ENCODE measurements around the gene ETHE1.

The ETHE1 gene

DNA sequence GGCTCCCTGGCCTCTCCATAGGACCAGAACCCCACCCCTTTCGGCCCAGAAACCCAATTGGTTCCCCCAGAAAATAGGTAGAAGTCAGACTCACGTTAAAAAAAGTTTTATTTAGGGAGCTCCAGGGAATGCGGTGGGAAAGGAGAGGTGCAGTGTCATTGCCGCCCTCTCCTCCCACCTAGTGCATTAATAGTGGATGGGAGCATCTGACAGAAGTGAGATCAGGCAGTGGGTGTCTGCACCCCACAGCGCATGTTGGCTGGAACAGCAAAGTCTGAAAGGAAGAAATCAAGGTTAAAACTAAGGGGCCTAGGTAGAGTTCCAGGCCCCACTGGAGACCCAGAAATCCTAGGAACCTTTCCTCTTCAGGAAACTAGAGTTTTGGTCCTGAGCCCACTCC, 20.4 kb downstream of the ETHE1 start:
- Histone ChIP-seq H3K79me2 (ENCODE audit: insufficient read depth, low read length) (no peaks in the 10 kb centered on the region), H4K20me1 (ENCODE audit: insufficient read depth, low read length) (no peaks in the 10 kb centered on the region), H2AFZ (ENCODE audit: low read length) (no peak overlapping the region), H3K27ac (ENCODE audit: low read depth, low read length, poor library complexity, severe bottlenecking) (no peak overlapping the region), H3K4me1 (ENCODE audit: insufficient read depth, low read length, severe bottlenecking) (peaks cover 21% of the 10 kb centered on the region), H3K36me3 (ENCODE audit: insufficient read depth, low read length) (no peaks in the 10 kb centered on the region), H3K9me2 (ENCODE audit: low read depth, low read length) (no peaks in the 10 kb centered on the region), H3K4me3 (ENCODE audit: low read depth, low read length, poor library complexity, severe bottlenecking) (no peak overlapping the region), H3K9ac (ENCODE audit: low read length) (no peak overlapping the region), H3K27me3 (ENCODE audit: insufficient read depth, low read length) (no peaks in the 10 kb centered on the region), H3F3A (ENCODE audit: insufficient read depth, low read length) (no peaks in the 10 kb centered on the region), H3K9me3 (ENCODE audit: low read length) (no peaks in the 10 kb centered on the region), H3K4me2 (ENCODE audit: low read length) (no peak overlapping the region)
- TF ChIP-seq EZH2 (IDR thresholded peaks at IDR 0.05; ENCODE audit: borderline replicate concordance, low read length) (no peak), CTCF (IDR thresholded peaks at IDR 0.05; ENCODE audit: low read length) (no peak)

GRCh38 chr19:43505941-43506340, 21.1 kb downstream of the ETHE1 start:
- Histone ChIP-seq H2AFZ (ENCODE audit: low read length) (no peak overlapping the region), H4K20me1 (ENCODE audit: insufficient read depth, low read length) (no peaks in the 10 kb centered on the region), H3K4me2 (ENCODE audit: low read length) (no peak overlapping the region), H3K4me1 (ENCODE audit: insufficient read depth, low read length, severe bottlenecking) (peaks cover 21% of the 10 kb centered on the region), H3K9me3 (ENCODE audit: low read length) (no peaks in the 10 kb centered on the region), H3K9me2 (ENCODE audit: low read depth, low read length) (no peaks in the 10 kb centered on the region), H3K27ac (ENCODE audit: low read depth, low read length, poor library complexity, severe bottlenecking) (no peak overlapping the region), H3K36me3 (ENCODE audit: insufficient read depth, low read length) (no peaks in the 10 kb centered on the region), H3K27me3 (ENCODE audit: insufficient read depth, low read length) (no peaks in the 10 kb centered on the region), H3K4me3 (ENCODE audit: low read depth, low read length, poor library complexity, severe bottlenecking) (no peak overlapping the region), H3F3A (ENCODE audit: insufficient read depth, low read length) (no peaks in the 10 kb centered on the region), H3K79me2 (ENCODE audit: insufficient read depth, low read length) (no peaks in the 10 kb centered on the region), H3K9ac (ENCODE audit: low read length) (no peak overlapping the region)
- TF ChIP-seq CTCF (IDR thresholded peaks at IDR 0.05; ENCODE audit: low read length) (no peak), EZH2 (IDR thresholded peaks at IDR 0.05; ENCODE audit: borderline replicate concordance, low read length) (no peak)

- no peak for TF ChIP-seq CTCF (IDR thresholded peaks at IDR 0.05; ENCODE audit: low read length)
- no peak for TF ChIP-seq EZH2 (IDR thresholded peaks at IDR 0.05; ENCODE audit: borderline replicate concordance, low read length)
- peak overlapping the region; percentile 71 for H3K4me3 ChIP-seq (ENCODE audit: low read depth, low read length, poor library complexity, severe bottlenecking)
Observed at GRCh38 chr19:43505186-43505456, 21.9 kb downstream of the ETHE1 start.

More at GRCh38 chr19:43505186-43505456, 21.9 kb downstream of the ETHE1 start:
- H3K4me2 ChIP-seq (ENCODE audit: low read length): peak overlapping the region; percentile 95; the same call in 1 of the 2 replicates
- no peaks in the 10 kb centered on the region for H3K9me3 ChIP-seq (ENCODE audit: low read length)
- no peak overlapping the region for H2AFZ ChIP-seq (ENCODE audit: low read length)
- H3F3A ChIP-seq (ENCODE audit: insufficient read depth, low read length): no peaks in the 10 kb centered on the region
- peak overlapping the region; percentile 93; the same call in 1 of the 2 replicates for H3K9ac ChIP-seq (ENCODE audit: low read length)
- no peaks in the 10 kb centered on the region for H4K20me1 ChIP-seq (ENCODE audit: insufficient read depth, low read length)
- H3K27ac ChIP-seq (ENCODE audit: low read depth, low read length, poor library complexity, severe bottlenecking): peak overlapping the region; percentile 55
- no peaks in the 10 kb centered on the region for H3K36me3 ChIP-seq (ENCODE audit: insufficient read depth, low read length)
- no peaks in the 10 kb centered on the region for H3K79me2 ChIP-seq (ENCODE audit: insufficient read depth, low read length)
- H3K9me2 ChIP-seq (ENCODE audit: low read depth, low read length): no peaks in the 10 kb centered on the region
- no peaks in the 10 kb centered on the region for H3K27me3 ChIP-seq (ENCODE audit: insufficient read depth, low read length)
- H3K4me1 ChIP-seq (ENCODE audit: insufficient read depth, low read length, severe bottlenecking): peaks cover 21% of the 10 kb centered on the region
